ENCODE measurements around the gene HIGD1A.

HIGD1A gene

GRCh38 chr3:42809202-42809601 lies 4.9 kb upstream of the HIGD1A start, which contains the start of gene ACKR2:
Gene ACKR2 (plus strand): TSS chr3:42809445. CDS start chr3:42864503, 55,058 bp downstream.
- H3K9me2 ChIP-seq (replicated peaks; ENCODE audit: insufficient read depth, low read length), result no peaks in the 10 kb centered on the region
- H3K4me3 ChIP-seq (ENCODE audit: insufficient read depth, low read length, poor library complexity, severe bottlenecking), result no peak within 1 kb of the TSS
- no peak within 1 kb of the TSS for H3K9ac ChIP-seq (ENCODE audit: low read length)
- H3K36me3 ChIP-seq (ENCODE audit: low read length), result no peaks in the 10 kb centered on the region
- H3K4me2 ChIP-seq (ENCODE audit: low read depth, low read length, poor library complexity, severe bottlenecking), result no peak within 1 kb of the TSS
- no peak within 1 kb of the TSS for H2AFZ ChIP-seq (ENCODE audit: low read depth, low read length, severe bottlenecking)
- H3K79me2 ChIP-seq (ENCODE audit: insufficient read depth, low read length), result peaks cover under 1% of the 10 kb centered on the region; the same call in 1 of the 2 replicates
- H3F3A ChIP-seq (ENCODE audit: insufficient read depth), result no peaks in the 10 kb centered on the region
- no peak within 1 kb of the TSS for H3K27ac ChIP-seq (ENCODE audit: low read depth, low read length)
- TF ChIP-seq CTCF (IDR thresholded peaks at IDR 0.05; ENCODE audit: insufficient read depth, low read length, poor library complexity, severe bottlenecking) (no peak), EZH2phosphoT487 (conservative IDR thresholded peaks at IDR 0.05; ENCODE audit: low read length) (no peak)
- H4K20me1 ChIP-seq (ENCODE audit: low read depth, low read length), result no peaks in the 10 kb centered on the region
- H3K27me3 ChIP-seq (ENCODE audit: low read length), result no peaks in the 10 kb centered on the region
- no peaks in the 10 kb centered on the region for H3K9me3 ChIP-seq (ENCODE audit: insufficient read depth, low read length)

- TF ChIP-seq CTCF (IDR thresholded peaks at IDR 0.05; ENCODE audit: insufficient read depth, low read length, poor library complexity, severe bottlenecking) (no peak), EZH2phosphoT487 (conservative IDR thresholded peaks at IDR 0.05; ENCODE audit: low read length) (no peak)
Observed at GRCh38 chr3:42807929-42808328, 3.6 kb upstream of the HIGD1A start.

GRCh38 chr3:42805141-42805821 lies 991 bp upstream of the HIGD1A start:
- peak overlapping the region; percentile 96 for H3K9ac ChIP-seq (ENCODE audit: low read length)
- peaks cover 40% of the 10 kb centered on the region for H3K79me2 ChIP-seq (ENCODE audit: insufficient read depth, low read length)
- no peaks in the 10 kb centered on the region for H3F3A ChIP-seq (ENCODE audit: insufficient read depth)
- no peaks in the 10 kb centered on the region for H3K9me2 ChIP-seq (replicated peaks; ENCODE audit: insufficient read depth, low read length)
- no peaks in the 10 kb centered on the region for H3K27me3 ChIP-seq (ENCODE audit: low read length)
- H3K4me3 ChIP-seq (ENCODE audit: insufficient read depth, low read length, poor library complexity, severe bottlenecking), result peak overlapping the region; percentile 64
- peak overlapping the region; percentile 95 for H2AFZ ChIP-seq (ENCODE audit: low read depth, low read length, severe bottlenecking)
- H3K36me3 ChIP-seq (ENCODE audit: low read length), result no peaks in the 10 kb centered on the region
- no peaks in the 10 kb centered on the region for H3K9me3 ChIP-seq (ENCODE audit: insufficient read depth, low read length)
- no peak overlapping the region for H3K27ac ChIP-seq (ENCODE audit: low read depth, low read length)
- H4K20me1 ChIP-seq (ENCODE audit: low read depth, low read length), result no peaks in the 10 kb centered on the region
- TF ChIP-seq CTCF (IDR thresholded peaks at IDR 0.05; ENCODE audit: insufficient read depth, low read length, poor library complexity, severe bottlenecking) (no peak), EZH2phosphoT487 (conservative IDR thresholded peaks at IDR 0.05; ENCODE audit: low read length) (no peak)
- H3K4me2 ChIP-seq (ENCODE audit: low read depth, low read length, poor library complexity, severe bottlenecking), result peak overlapping the region; percentile 87

More at GRCh38 chr3:42807929-42808328, 3.6 kb upstream of the HIGD1A start:
- Histone ChIP-seq H3K27ac (ENCODE audit: low read depth, low read length) (no peak overlapping the region), H3K9me3 (ENCODE audit: insufficient read depth, low read length) (no peaks in the 10 kb centered on the region), H3K27me3 (ENCODE audit: low read length) (no peaks in the 10 kb centered on the region), H2AFZ (ENCODE audit: low read depth, low read length, severe bottlenecking) (no peak overlapping the region), H4K20me1 (ENCODE audit: low read depth, low read length) (no peaks in the 10 kb centered on the region), H3K9me2 (replicated peaks; ENCODE audit: insufficient read depth, low read length) (no peaks in the 10 kb centered on the region), H3K36me3 (ENCODE audit: low read length) (no peaks in the 10 kb centered on the region), H3K9ac (ENCODE audit: low read length) (no peak overlapping the region), H3K4me2 (ENCODE audit: low read depth, low read length, poor library complexity, severe bottlenecking) (no peak overlapping the region), H3F3A (ENCODE audit: insufficient read depth) (no peaks in the 10 kb centered on the region), H3K79me2 (ENCODE audit: insufficient read depth, low read length) (peaks cover 13% of the 10 kb centered on the region), H3K4me3 (ENCODE audit: insufficient read depth, low read length, poor library complexity, severe bottlenecking) (no peak overlapping the region)
